Activated CD4-positive, alpha-beta memory T cell treated with anti-CD3 and anti-CD28 coated beads, Interleukin-2, amount 10 ng/mL, durations not matched to agents 7 days and 5 days (primary cell): ENCODE data around the gene MITF. TPM values are rescaled to one million over a fixed set of nuclear protein-coding genes. Genes with fewer than 3 reads are reported as not detected.

Experiments
- CTCF ChIA-PET: fragments of 350-600 bp; sonication (Branson Sonifier 250); formaldehyde crosslinking; loops from one replicate; lab custom pipeline; 2021; ENCODE audit warnings: antibody characterized with exemption, inconsistent platforms; lab: Charles Lee
- POLR2A ChIA-PET: fragments of 350-600 bp; sonication (Branson Sonifier 250); formaldehyde crosslinking; loops from one replicate; lab custom pipeline; 2021; ENCODE audit warnings: antibody characterized with exemption; lab: Charles Lee
- DNase-seq: peaks from one replicate; pipeline ENCODE4 v3.0.0-alpha.2; 2020
- H3K27ac Mint-ChIP-seq: one replicate; pipeline ENCODE4 v1.8.0; 2021; ENCODE audit warnings: mild to moderate bottlenecking, mixed read lengths
- H3K27me3 Mint-ChIP-seq: one replicate; pipeline ENCODE4 v1.8.0; 2021; ENCODE audit warnings: mixed read lengths
- H3K36me3 Mint-ChIP-seq: one replicate; pipeline ENCODE4 v1.8.0; 2021; ENCODE audit warnings: low read depth, mixed read lengths
- H3K4me1 Mint-ChIP-seq: one replicate; pipeline ENCODE4 v1.8.0; 2021; ENCODE audit warnings: mixed read lengths
- H3K4me3 Mint-ChIP-seq: one replicate; pipeline ENCODE4 v1.8.0; 2021; ENCODE audit warnings: mild to moderate bottlenecking, mixed read lengths
- H3K9me3 Mint-ChIP-seq: one replicate; pipeline ENCODE4 v1.8.0; 2021; ENCODE audit warnings: mixed read lengths
- total RNA-seq, 2 experiments: library from RNA; stranded (reverse); gene quantifications; one replicate each; pipeline ENCODE4 v1.2.3, GENCODE V29; 2021

Gene MITF
- total RNA-seq, 2 experiments from 2014 or later: not detected

- no peak for DNase-seq
- Mint-ChIP-seq H3K4me3 (no peak overlapping the region), H3K4me1 (no peaks in the 10 kb centered on the region), H3K27ac (no peak overlapping the region), H3K9me3 (no peaks in the 10 kb centered on the region), H3K27me3 (no peaks in the 10 kb centered on the region), H3K36me3 (no peaks in the 10 kb centered on the region)
- POLR2A ChIA-PET: no interaction called here
- CTCF ChIA-PET: no interaction called here
Observed at GRCh38 chr3:69772152-69772867, 33.0 kb downstream of the MITF start.

DNA sequence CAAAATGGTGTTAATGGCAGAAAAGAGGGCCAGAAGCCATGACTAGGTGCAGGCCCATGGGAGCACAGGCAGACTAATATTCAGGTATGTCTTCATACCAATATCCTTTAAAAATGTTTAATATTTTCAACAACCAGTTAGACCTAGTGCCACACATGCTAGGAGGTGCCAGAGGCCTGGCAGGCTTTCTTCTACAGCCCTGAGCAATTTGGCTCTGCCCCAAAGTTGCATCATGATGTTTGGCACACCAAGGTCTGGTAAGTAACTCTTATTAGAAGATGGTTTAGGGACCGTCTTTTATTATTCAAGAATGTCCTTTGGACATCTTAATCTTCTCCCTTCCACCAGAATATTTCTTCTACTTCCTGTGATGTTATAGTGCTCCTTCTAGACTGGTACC is 34.8 kb downstream of the MITF start:
- Mint-ChIP-seq H3K27ac (no peak overlapping the region), H3K9me3 (no peaks in the 10 kb centered on the region), H3K27me3 (no peaks in the 10 kb centered on the region), H3K4me3 (no peak overlapping the region), H3K4me1 (no peaks in the 10 kb centered on the region), H3K36me3 (no peaks in the 10 kb centered on the region)
- DNase-seq: no peak
- POLR2A ChIA-PET: no interaction called here
- CTCF ChIA-PET: no interaction called here

DNA sequence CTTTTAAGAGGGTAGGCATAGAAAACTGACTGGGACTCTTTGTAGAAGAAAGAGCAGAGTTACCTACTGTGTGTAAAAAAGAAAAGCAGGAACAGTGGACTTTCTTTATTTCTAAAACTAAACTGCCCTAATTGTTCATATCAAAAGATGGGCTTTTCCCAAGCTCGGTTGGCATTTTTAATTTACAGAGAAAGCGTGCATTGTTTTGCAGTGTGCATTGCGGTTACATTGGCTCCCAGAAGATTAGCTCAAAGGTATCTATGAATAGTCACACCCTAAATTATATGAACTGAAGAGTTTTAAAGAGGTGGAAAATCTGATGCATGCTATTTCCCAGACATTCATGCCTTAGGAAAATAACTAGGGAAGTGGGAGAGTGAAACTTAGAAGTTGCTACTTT is 36.5 kb downstream of the MITF start:
- no peak for DNase-seq
- Mint-ChIP-seq H3K9me3 (no peaks in the 10 kb centered on the region), H3K36me3 (no peaks in the 10 kb centered on the region), H3K27me3 (no peaks in the 10 kb centered on the region), H3K27ac (no peak overlapping the region), H3K4me3 (no peak overlapping the region), H3K4me1 (no peaks in the 10 kb centered on the region)
- ChIA-PET POLR2A (no interaction called here), CTCF (no interaction called here)

- no peak overlapping the region for H3K27ac Mint-ChIP-seq
- ChIA-PET CTCF (no interaction called here), POLR2A (no interaction called here)
- H3K4me1 Mint-ChIP-seq: no peaks in the 10 kb centered on the region
- no peaks in the 10 kb centered on the region for H3K9me3 Mint-ChIP-seq
- no peak overlapping the region for H3K4me3 Mint-ChIP-seq
- no peaks in the 10 kb centered on the region for H3K36me3 Mint-ChIP-seq
- H3K27me3 Mint-ChIP-seq: no peaks in the 10 kb centered on the region
- no peak for DNase-seq
Observed at GRCh38 chr3:69776289-69776688, 37.0 kb downstream of the MITF start.

- no peaks in the 10 kb centered on the region for H3K4me1 Mint-ChIP-seq
- ChIA-PET POLR2A (no interaction called here), CTCF (no interaction called here)
- H3K27ac Mint-ChIP-seq: no peak overlapping the region
- no peaks in the 10 kb centered on the region for H3K27me3 Mint-ChIP-seq
- no peaks in the 10 kb centered on the region for H3K36me3 Mint-ChIP-seq
- no peak for DNase-seq
- no peak overlapping the region for H3K4me3 Mint-ChIP-seq
- no peaks in the 10 kb centered on the region for H3K9me3 Mint-ChIP-seq
Observed at GRCh38 chr3:69776920-69777581, 37.8 kb downstream of the MITF start.

DNA sequence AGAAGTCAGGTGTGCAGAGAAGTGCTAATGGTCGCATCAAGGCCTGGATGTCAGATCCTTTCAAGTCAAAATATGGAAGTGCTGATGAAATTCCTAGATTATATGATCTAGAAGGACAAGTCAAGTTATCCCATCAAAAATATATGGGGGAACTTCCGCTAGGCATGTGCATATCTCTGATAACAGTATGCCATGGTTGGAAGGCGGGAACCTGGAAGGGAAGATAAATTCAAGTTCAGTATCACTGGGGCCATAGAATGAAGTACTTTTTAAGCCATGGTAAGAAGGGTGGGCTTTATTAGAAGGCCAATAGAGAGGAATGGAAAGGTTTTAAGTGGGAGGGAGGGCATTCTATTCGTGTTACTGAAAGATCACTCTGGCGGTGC is 38.3 kb downstream of the MITF start:
- Mint-ChIP-seq H3K27ac (no peak overlapping the region), H3K4me1 (no peaks in the 10 kb centered on the region), H3K4me3 (no peak overlapping the region), H3K36me3 (no peaks in the 10 kb centered on the region), H3K27me3 (no peaks in the 10 kb centered on the region), H3K9me3 (no peaks in the 10 kb centered on the region)
- DNase-seq: no peak
- CTCF ChIA-PET: no interaction called here
- POLR2A ChIA-PET: no interaction called here

DNA sequence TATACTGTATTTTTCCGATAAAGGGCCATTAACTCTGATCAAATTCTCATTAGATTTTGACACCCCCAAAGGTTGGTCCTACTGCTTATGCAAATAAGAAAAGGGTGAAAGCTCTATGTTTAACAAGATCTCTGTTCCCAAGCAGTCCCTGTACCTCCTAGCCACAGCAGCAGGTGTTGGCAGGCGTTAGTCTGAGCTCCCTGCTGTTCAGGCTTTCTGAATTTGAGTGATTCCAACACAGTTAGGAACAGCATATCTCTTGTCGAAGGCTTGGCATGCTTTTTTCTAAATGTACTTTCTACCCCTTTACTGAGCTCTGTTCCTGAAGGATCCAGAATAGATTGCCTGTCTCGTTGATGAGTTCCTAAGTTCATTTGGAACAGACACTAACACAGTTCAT is 42.3 kb downstream of the MITF start:
- CTCF ChIA-PET: no interaction called here
- Mint-ChIP-seq H3K4me1 (no peaks in the 10 kb centered on the region), H3K9me3 (no peaks in the 10 kb centered on the region), H3K27me3 (no peaks in the 10 kb centered on the region), H3K36me3 (no peaks in the 10 kb centered on the region), H3K27ac (no peak overlapping the region), H3K4me3 (no peak overlapping the region)
- POLR2A ChIA-PET: no interaction called here
- DNase-seq: no peak

GRCh38 chr3:69784954-69785514 is 45.8 kb downstream of the MITF start:
- Mint-ChIP-seq H3K27me3 (no peaks in the 10 kb centered on the region), H3K4me3 (no peak overlapping the region), H3K36me3 (no peaks in the 10 kb centered on the region), H3K4me1 (no peaks in the 10 kb centered on the region), H3K27ac (no peak overlapping the region), H3K9me3 (no peaks in the 10 kb centered on the region)
- ChIA-PET CTCF (no interaction called here), POLR2A (no interaction called here)
- DNase-seq: no peak

GRCh38 chr3:69785769-69786320 is 46.6 kb downstream of the MITF start:
- no peaks in the 10 kb centered on the region for H3K4me1 Mint-ChIP-seq
- CTCF ChIA-PET: no interaction called here
- H3K4me3 Mint-ChIP-seq: no peak overlapping the region
- no peaks in the 10 kb centered on the region for H3K9me3 Mint-ChIP-seq
- no peak overlapping the region for H3K27ac Mint-ChIP-seq
- H3K36me3 Mint-ChIP-seq: no peaks in the 10 kb centered on the region
- POLR2A ChIA-PET: no interaction called here
- no peaks in the 10 kb centered on the region for H3K27me3 Mint-ChIP-seq
- no peak for DNase-seq

GRCh38 chr3:69786854-69787253 is 47.6 kb downstream of the MITF start:
- DNase-seq: no peak
- CTCF ChIA-PET: no interaction called here
- no peak overlapping the region for H3K27ac Mint-ChIP-seq
- POLR2A ChIA-PET: no interaction called here
- H3K27me3 Mint-ChIP-seq: no peaks in the 10 kb centered on the region
- H3K36me3 Mint-ChIP-seq: no peaks in the 10 kb centered on the region
- H3K4me3 Mint-ChIP-seq: no peak overlapping the region
- no peaks in the 10 kb centered on the region for H3K9me3 Mint-ChIP-seq
- H3K4me1 Mint-ChIP-seq: no peaks in the 10 kb centered on the region

GRCh38 chr3:69787436-69788168 is 48.3 kb downstream of the MITF start:
- ChIA-PET POLR2A (no interaction called here), CTCF (no interaction called here)
- H3K4me3 Mint-ChIP-seq: no peak overlapping the region
- H3K27me3 Mint-ChIP-seq: no peaks in the 10 kb centered on the region
- DNase-seq: no peak
- H3K27ac Mint-ChIP-seq: no peak overlapping the region
- no peaks in the 10 kb centered on the region for H3K4me1 Mint-ChIP-seq
- no peaks in the 10 kb centered on the region for H3K36me3 Mint-ChIP-seq
- H3K9me3 Mint-ChIP-seq: no peaks in the 10 kb centered on the region

DNA sequence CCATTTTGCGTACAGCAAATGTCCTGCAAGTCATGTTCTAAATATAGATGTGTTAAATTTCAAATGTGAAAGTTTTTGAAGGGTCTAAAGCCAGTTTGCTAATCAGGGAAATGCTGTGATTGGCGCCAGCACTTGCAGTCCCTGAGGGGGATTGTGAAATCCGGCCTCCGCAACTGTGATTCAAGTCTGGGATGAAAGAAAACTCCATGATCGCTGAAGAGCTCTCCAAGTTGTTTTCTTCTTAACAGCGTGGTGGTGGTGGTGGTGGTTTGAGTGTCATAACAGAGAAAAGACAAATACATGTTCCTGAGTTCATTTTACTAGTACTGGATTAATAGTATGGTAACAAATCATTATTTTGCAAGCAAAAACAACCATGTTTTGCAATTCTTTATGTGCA is 51.8 kb downstream of the MITF start:
- CTCF ChIA-PET: no interaction called here
- Mint-ChIP-seq H3K4me1 (no peaks in the 10 kb centered on the region), H3K9me3 (no peaks in the 10 kb centered on the region), H3K27me3 (no peaks in the 10 kb centered on the region), H3K36me3 (no peaks in the 10 kb centered on the region), H3K4me3 (no peak overlapping the region), H3K27ac (no peak overlapping the region)
- POLR2A ChIA-PET: no interaction called here
- DNase-seq: no peak

GRCh38 chr3:69791919-69792399 is 52.7 kb downstream of the MITF start:
- H3K36me3 Mint-ChIP-seq: no peaks in the 10 kb centered on the region
- H3K4me3 Mint-ChIP-seq: no peak overlapping the region
- H3K27me3 Mint-ChIP-seq: no peaks in the 10 kb centered on the region
- no peaks in the 10 kb centered on the region for H3K9me3 Mint-ChIP-seq
- H3K27ac Mint-ChIP-seq: no peak overlapping the region
- CTCF ChIA-PET: no interaction called here
- no peak for DNase-seq
- H3K4me1 Mint-ChIP-seq: no peaks in the 10 kb centered on the region
- POLR2A ChIA-PET: no interaction called here
